HEK293T (cell line): ENCODE data around the gene KLK13.

Source experiments
- ARNT ChIP-seq: fragments of 450-650 bp; IDR thresholded peaks from 2 replicates; pipeline ENCODE4 v1.6.1; 2017; ENCODE audit warnings: mild to moderate bottlenecking
- BHLHE40 ChIP-seq: fragments of 450-650 bp; IDR thresholded peaks from 2 replicates; pipeline ENCODE4 v1.6.1; 2016; ENCODE audit warnings: mild to moderate bottlenecking, moderate library complexity, borderline replicate concordance
- CTBP1 ChIP-seq: fragments of 450-650 bp; IDR thresholded peaks from 2 replicates; pipeline ENCODE4 v1.6.1; 2016; ENCODE audit warnings: borderline replicate concordance
- ELF4 ChIP-seq: fragments of 450-650 bp; IDR thresholded peaks from 2 replicates; pipeline ENCODE4 v1.6.1; 2017; ENCODE audit warnings: antibody characterized with exemption
- FOXA1 ChIP-seq: fragments of 450-650 bp; IDR thresholded peaks from 2 replicates; pipeline ENCODE4 v1.6.1; 2016; ENCODE audit warnings: mild to moderate bottlenecking
- FOXM1 ChIP-seq: fragments of 450-650 bp; IDR thresholded peaks from 2 replicates; pipeline ENCODE4 v1.6.1; 2017; ENCODE audit warnings: mild to moderate bottlenecking, borderline replicate concordance
- HDGF ChIP-seq: fragments of 450-650 bp; IDR thresholded peaks from 2 replicates; pipeline ENCODE4 v1.6.1; 2017; ENCODE audit warnings: antibody characterized with exemption, borderline replicate concordance
- LEF1 ChIP-seq: fragments of 450-650 bp; IDR thresholded peaks from 2 replicates; pipeline ENCODE4 v1.6.1; 2017; ENCODE audit warnings: mild to moderate bottlenecking, borderline replicate concordance
- NFRKB ChIP-seq: fragments of 450-650 bp; IDR thresholded peaks from 2 replicates; pipeline ENCODE4 v1.6.1; 2016; ENCODE audit warnings: mild to moderate bottlenecking, moderate library complexity
- SP1 ChIP-seq: fragments of 450-650 bp; IDR thresholded peaks from 2 replicates; pipeline ENCODE4 v1.6.1; 2017
- SUZ12 ChIP-seq: fragments of 450-650 bp; IDR thresholded peaks from 2 replicates; pipeline ENCODE4 v1.6.1; 2016; ENCODE audit warnings: mild to moderate bottlenecking
- TARDBP ChIP-seq: fragments of 450-650 bp; IDR thresholded peaks from 2 replicates; pipeline ENCODE4 v1.6.1; 2016
- ZNF384 ChIP-seq: fragments of 450-650 bp; IDR thresholded peaks from 2 replicates; pipeline ENCODE4 v1.6.1; 2016

DNA sequence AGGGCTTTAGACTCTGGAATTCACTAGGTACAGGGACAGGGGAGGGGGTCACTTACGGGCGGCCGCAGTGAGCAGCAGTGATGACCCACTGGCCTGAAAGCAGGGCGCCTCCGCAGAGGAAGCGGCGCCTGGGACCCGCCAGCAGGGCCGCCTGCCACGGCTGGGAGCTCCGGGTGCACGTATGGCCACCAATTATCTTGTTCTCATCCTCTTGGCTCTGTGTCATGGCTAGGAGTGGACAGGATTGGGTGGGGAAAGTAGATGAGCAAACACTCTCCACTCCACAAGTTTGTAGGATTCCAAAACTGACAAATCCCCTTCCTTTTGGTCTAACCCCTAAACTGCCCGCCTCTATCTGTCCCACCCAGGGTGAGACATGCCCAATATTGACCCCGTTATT lies 16.6 kb upstream of the KLK13 start:
- TF ChIP-seq ELF4, result no peak
- no peak for TF ChIP-seq SUZ12
- no peak for TF ChIP-seq ARNT
- no peak for TF ChIP-seq TARDBP
- TF ChIP-seq LEF1, result no peak
- TF ChIP-seq HDGF, result no peak
- TF ChIP-seq FOXM1, result no peak
- no peak for TF ChIP-seq SP1
- no peak for TF ChIP-seq CTBP1
- no peak for TF ChIP-seq FOXA1
- no peak for TF ChIP-seq NFRKB
- no peak for TF ChIP-seq ZNF384
- no peak for TF ChIP-seq BHLHE40
